CD14-positive monocyte (primary cell): Measurements from ENCODE around the gene AGR3. TPM values are rescaled to one million over a fixed set of nuclear protein-coding genes. Genes with fewer than 3 reads are reported as not detected.

Experiments
- DNase-seq, 3 donors: peaks; one replicate each; pipeline ENCODE4 v3.0.0-alpha.2; 2011 to 2022
- H2AFZ ChIP-seq: 2 replicates; pipeline ENCODE4 v1.6.0; 2012; ENCODE audit warnings: mild to moderate bottlenecking, low read depth, low read length, inconsistent platforms; ENCODE audit not compliant: insufficient read depth, poor library complexity, severe bottlenecking
- H3K27ac ChIP-seq, 2 donors: 1 replicate in 1 of 2; 2 replicates in 1 of 2; pipeline ENCODE4 v1.5.1; 2012 to 2013; ENCODE audit warnings: low read length in 2 of 2, control low read depth in 1 of 2, inconsistent platforms in 1 of 2, low read depth in 1 of 2, mild to moderate bottlenecking in 1 of 2
- H3K27me3 ChIP-seq, 2 donors: one replicate each; pipeline versions ENCODE4 v1.6.0 to v1.6.1; 2011 to 2013; ENCODE audit warnings: low read length in 2 of 2; ENCODE audit not compliant: control insufficient read depth in 2 of 2, insufficient read depth in 2 of 2
- H3K36me3 ChIP-seq, 2 donors: replicated peaks in 1 of 2; 1 replicate in 1 of 2; 2 replicates in 1 of 2; pipeline versions ENCODE4 v1.5.1 to v1.6.1; 2012 to 2013; ENCODE audit warnings: low read length in 2 of 2, control low read depth in 1 of 2, inconsistent platforms in 1 of 2, mild to moderate bottlenecking in 1 of 2; ENCODE audit not compliant: insufficient read depth in 2 of 2, control insufficient read depth in 1 of 2
- H3K4me1 ChIP-seq, 2 donors: 1 replicate in 1 of 2; 2 replicates in 1 of 2; pipeline versions ENCODE4 v1.5.1 to v1.6.1; 2012 to 2013; ENCODE audit warnings: low read length in 2 of 2, control low read depth in 1 of 2, inconsistent platforms in 1 of 2, mild to moderate bottlenecking in 1 of 2, moderate library complexity in 1 of 2; ENCODE audit not compliant: insufficient read depth in 2 of 2, control insufficient read depth in 1 of 2
- H3K4me2 ChIP-seq: replicated peaks from 2 replicates; pipeline ENCODE3; 2012; ENCODE audit warnings: low read length, moderate library complexity, mild to moderate bottlenecking; ENCODE audit not compliant: poor library complexity, severe bottlenecking; ENCODE audit errors: extremely low read depth
- H3K4me3 ChIP-seq, 3 experiments: fragments of 200-600 bp in 1 of 3; sonication (generic) in 1 of 3; replicated peaks in 1 of 3; 1 replicate in 2 of 3; 2 replicates in 1 of 3; pipeline ENCODE4 v1.5.1; 2011 to 2013; ENCODE audit warnings: low read length in 3 of 3, mild to moderate bottlenecking in 3 of 3, control low read depth in 2 of 3, low read depth in 2 of 3, inconsistent platforms in 1 of 3, moderate library complexity in 1 of 3
- H3K79me2 ChIP-seq: 2 replicates; pipeline ENCODE4 v1.6.0; 2012; ENCODE audit warnings: mild to moderate bottlenecking, control low read depth, inconsistent platforms, low read length, moderate library complexity; ENCODE audit not compliant: insufficient read depth
- H3K9ac ChIP-seq: 2 replicates; pipeline ENCODE4 v1.6.0; 2017; ENCODE audit warnings: low read length, mild to moderate bottlenecking; ENCODE audit not compliant: insufficient read depth, poor library complexity, severe bottlenecking
- H3K9me3 ChIP-seq, 2 donors: replicated peaks in 1 of 2; 1 replicate in 1 of 2; 2 replicates in 1 of 2; pipeline versions ENCODE4 v1.5.1 to v1.6.1; 2012 to 2013; ENCODE audit warnings: low read length in 2 of 2, control low read depth in 1 of 2; ENCODE audit not compliant: control insufficient read depth in 1 of 2, insufficient read depth in 1 of 2
- H4K20me1 ChIP-seq: 2 replicates; pipeline ENCODE4 v1.6.0; 2012; ENCODE audit warnings: mild to moderate bottlenecking, low read length, control low read depth, moderate library complexity; ENCODE audit not compliant: insufficient read depth
- H3K27ac Mint-ChIP-seq, 7 donors: one replicate each; pipeline ENCODE4 v1.8.0; 2020; ENCODE audit warnings: mild to moderate bottlenecking in 7 of 7, mixed read lengths in 7 of 7, moderate library complexity in 6 of 7, inconsistent platforms in 2 of 7
- H3K27me3 Mint-ChIP-seq, 3 donors: one replicate each; pipeline ENCODE4 v1.8.0; 2021 to 2022; ENCODE audit warnings: low read depth in 3 of 3, mild to moderate bottlenecking in 3 of 3, mixed read lengths in 3 of 3, moderate library complexity in 3 of 3, inconsistent platforms in 1 of 3
- H3K36me3 Mint-ChIP-seq, 2 donors: one replicate each; pipeline ENCODE4 v1.8.0; 2020; ENCODE audit warnings: mixed read lengths in 2 of 2, inconsistent platforms in 1 of 2, mild to moderate bottlenecking in 1 of 2
- H3K4me1 Mint-ChIP-seq: one replicate; pipeline ENCODE4 v1.8.0; 2020; ENCODE audit warnings: mild to moderate bottlenecking, mixed read lengths
- H3K4me3 Mint-ChIP-seq, 2 donors: one replicate each; pipeline ENCODE4 v1.8.0; 2020; ENCODE audit warnings: mild to moderate bottlenecking in 2 of 2, mixed read lengths in 2 of 2, moderate library complexity in 1 of 2
- H3K9me3 Mint-ChIP-seq, 7 donors: one replicate each; pipeline ENCODE4 v1.8.0; 2020 to 2022; ENCODE audit warnings: mixed read lengths in 7 of 7, mild to moderate bottlenecking in 6 of 7, moderate library complexity in 6 of 7, inconsistent platforms in 2 of 7
- CTCF ChIP-seq: fragments of 200-600 bp; IDR thresholded peaks from one replicate; pipeline ENCODE4 v1.8.0; 2022; ENCODE audit warnings: antibody characterized with exemption, mild to moderate bottlenecking
- WGBS: methylation state at CpG from one replicate; pipeline ENCODE4 v1.1.5; 2013; ENCODE audit warnings: missing lambda C conversion rate; ENCODE audit not compliant: insufficient coverage; 5-methylcytosine and 5-hydroxymethylcytosine counted together
- intact Hi-C, 2 donors: fragments of 100-400 bp; cut with micrococcal nuclease; formaldehyde crosslinking; loops; one replicate each; pipeline versions ENCODE4 v1.15.0 to v1.15.1; 2023
- polyA plus RNA-seq, 3 donors: library from polyadenylated mRNA; depleted of rRNA in 1 of 3; unstranded in 2 of 3; stranded (reverse) in 1 of 3; fragments of 300-500 nt in 2 of 3; fragments of >200 nt in 1 of 3; fragmentation: Illumina TruSeq in 2 of 3; gene quantifications; 1 replicate in 2 of 3; 2 replicates in 1 of 3; pipeline ENCODE4 v1.2.3, GENCODE V29; 2012 to 2021
- small RNA-seq: library from RNA; depleted of rRNA; stranded (forward); fragments of <200 nt; gene quantifications from one replicate; pipeline ENCODE3, GENCODE V24; 2012; ENCODE audit warnings: low read depth; ENCODE audit not compliant: insufficient read length

Gene AGR3
- polyA plus RNA-seq, 3 donors, result not detected

- H3K27ac Mint-ChIP-seq, result no peak overlapping the region
- H3K36me3 ChIP-seq, result no peaks in the 10 kb centered on the region
- no peaks in the 10 kb centered on the region for H3K36me3 Mint-ChIP-seq
- H3K4me1 Mint-ChIP-seq, result peaks cover 13% of the 10 kb centered on the region
- no peak for DNase-seq
- no peak overlapping the region for H3K4me3 Mint-ChIP-seq
- no peaks in the 10 kb centered on the region for H3K27me3 Mint-ChIP-seq
- H4K20me1 ChIP-seq, result no peaks in the 10 kb centered on the region
- H2AFZ ChIP-seq, result no peak overlapping the region
- WGBS, result 100% methylated on average over 1 of the region's 2 CpGs
- no peaks in the 10 kb centered on the region for H3K9me3 Mint-ChIP-seq
- no peaks in the 10 kb centered on the region for H3K79me2 ChIP-seq
- no peak overlapping the region for H3K4me3 ChIP-seq
- intact Hi-C loops, result no loop called here
- H3K27me3 ChIP-seq, result no peaks in the 10 kb centered on the region
- peaks cover 8 to 23% of the 10 kb centered on the region in 2 donors for H3K4me1 ChIP-seq
- TF ChIP-seq CTCF, result no peak
- no peak overlapping the region for H3K9ac ChIP-seq
- no peaks in the 10 kb centered on the region for H3K9me3 ChIP-seq
- H3K27ac ChIP-seq, result no peak overlapping the region
- no peak overlapping the region for H3K4me2 ChIP-seq
These were observed 71.7 kb downstream of the AGR3 start for GRCh38 chr7:16810112-16810511.

Small RNAs within 50 kb of the gene (small RNA-seq; reads per million reads assigned to genes)
- not detected for gene AC098592.2

Other genes starting within 250 kb of the AGR3 start
- 1 to 10 TPM; 4.8 to 7.5 (median 7.0) TPM for gene ANKMY2, start 236.2 kb downstream of the AGR3 start, polyA plus RNA-seq
- 10 to 100 TPM; 19.0 to 45.2 (median 36.4) TPM for gene BZW2, start 235.8 kb downstream of the AGR3 start, polyA plus RNA-seq
- gene TSPAN13, start 128.2 kb downstream of the AGR3 start, polyA plus RNA-seq, result under 1 TPM; 0.09 to 0.17 (median 0.16) TPM
- not detected for gene AGR2, start 77.0 kb downstream of the AGR3 start, polyA plus RNA-seq